Measurements from ENCODE around the gene HIVEP1.

The HIVEP1 gene

GRCh38 chr6:12115492-12115891 is 103.4 kb downstream of the HIVEP1 start:
- no peak for ATAC-seq
- no peak for DNase-seq (ENCODE audit: low spot score in 2 of 2)
- peaks cover 40% of the 10 kb centered on the region for H3K36me3 Mint-ChIP-seq
- H3K4me3 Mint-ChIP-seq = no peak overlapping the region
- no peak overlapping the region for H3K27ac Mint-ChIP-seq
- peaks cover 54% of the 10 kb centered on the region for H3K4me1 Mint-ChIP-seq
- peaks cover 11% of the 10 kb centered on the region for H3K9me3 Mint-ChIP-seq

- H3K36me3 Mint-ChIP-seq = peaks cover 43% of the 10 kb centered on the region
Observed at GRCh38 chr6:12116264-12116800, 104.2 kb downstream of the HIVEP1 start.

GRCh38 chr6:12116978-12117377 is 104.9 kb downstream of the HIVEP1 start:
- Mint-ChIP-seq H3K27ac (no peak overlapping the region), H3K36me3 (peaks cover 50% of the 10 kb centered on the region), H3K4me3 (no peak overlapping the region), H3K9me3 (peaks cover 11% of the 10 kb centered on the region), H3K4me1 (peaks cover 49% of the 10 kb centered on the region)
- DNase-seq (ENCODE audit: low spot score in 2 of 2) = no peak
- no peak for ATAC-seq

More at GRCh38 chr6:12116264-12116800, 104.2 kb downstream of the HIVEP1 start:
- Mint-ChIP-seq H3K4me3 (no peak overlapping the region), H3K27ac (no peak overlapping the region), H3K4me1 (peaks cover 49% of the 10 kb centered on the region), H3K9me3 (peaks cover 11% of the 10 kb centered on the region)
- ATAC-seq = no peak
- DNase-seq (ENCODE audit: low spot score in 2 of 2) = no peak

- Mint-ChIP-seq H3K36me3 (peaks cover 56% of the 10 kb centered on the region), H3K4me3 (peak overlapping the region; percentile 5), H3K27ac (peak overlapping the region; percentile 35), H3K4me1 (peaks cover 37% of the 10 kb centered on the region), H3K9me3 (peaks cover 11% of the 10 kb centered on the region)
- ATAC-seq (no peak), DNase-seq (ENCODE audit: low spot score in 2 of 2) (no peak)
Observed at GRCh38 chr6:12118607-12119006, 106.5 kb downstream of the HIVEP1 start.

DNA sequence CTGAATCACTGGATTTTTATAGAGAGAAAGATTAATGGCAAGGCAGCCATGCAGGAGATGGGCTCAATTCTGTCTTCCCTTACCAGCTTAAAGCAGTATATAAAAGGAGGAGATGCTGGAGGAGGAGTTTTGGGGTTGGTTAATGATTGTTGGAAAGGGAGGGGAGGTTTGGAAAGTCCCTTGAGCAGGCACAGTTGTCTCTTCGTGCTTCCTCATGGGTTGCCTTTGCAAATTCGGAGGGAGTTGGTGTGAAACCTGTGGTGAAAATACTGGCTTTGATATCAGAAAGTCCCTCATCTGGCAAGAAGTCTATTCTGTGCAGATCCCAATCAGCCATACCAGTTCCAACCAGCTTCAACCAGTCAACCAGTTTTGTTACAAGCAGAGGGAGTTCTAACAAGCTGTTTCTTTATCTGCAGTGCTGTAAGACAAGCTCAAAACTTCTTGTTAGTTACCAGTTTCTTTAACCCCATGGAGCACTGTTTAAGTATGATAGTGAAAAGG is 107.0 kb downstream of the HIVEP1 start:
- Mint-ChIP-seq H3K36me3 (peaks cover 60% of the 10 kb centered on the region), H3K27ac (peak overlapping the region; percentile 35), H3K4me3 (peak overlapping the region; percentile 5), H3K9me3 (peaks cover 11% of the 10 kb centered on the region), H3K4me1 (peaks cover 36% of the 10 kb centered on the region)
- ATAC-seq (peak; percentile 82), DNase-seq (ENCODE audit: low spot score in 2 of 2) (peak in 1 of 2 donors; percentile 61)

DNA sequence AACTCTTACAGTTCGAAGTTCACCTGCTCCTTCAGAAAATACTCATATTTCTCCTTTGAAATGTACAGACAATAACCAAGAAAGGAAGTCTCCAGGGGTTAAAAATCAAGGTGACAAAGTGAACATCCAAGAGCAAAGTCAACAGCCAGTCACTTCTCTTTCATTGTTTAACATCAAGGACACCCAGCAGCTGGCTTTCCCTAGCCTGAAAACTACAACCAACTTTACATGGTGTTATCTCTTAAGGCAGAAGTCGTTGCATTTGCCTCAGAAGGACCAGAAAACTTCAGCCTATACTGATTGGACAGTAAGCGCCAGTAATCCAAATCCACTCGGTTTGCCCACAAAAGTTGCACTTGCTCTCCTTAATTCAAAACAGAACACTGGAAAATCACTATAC is 113.3 kb downstream of the HIVEP1 start:
- no peak overlapping the region for H3K27ac Mint-ChIP-seq
- H3K9me3 Mint-ChIP-seq = no peaks in the 10 kb centered on the region
- peaks cover 72% of the 10 kb centered on the region for H3K36me3 Mint-ChIP-seq
- DNase-seq (ENCODE audit: low spot score in 2 of 2) (no peak), ATAC-seq (no peak)
- peaks cover 12% of the 10 kb centered on the region for H3K4me1 Mint-ChIP-seq
- no peak overlapping the region for H3K4me3 Mint-ChIP-seq

GRCh38 chr6:12126051-12126450 is 113.9 kb downstream of the HIVEP1 start:
- H3K4me1 Mint-ChIP-seq = peaks cover 11% of the 10 kb centered on the region
- H3K9me3 Mint-ChIP-seq = no peaks in the 10 kb centered on the region
- peaks cover 72% of the 10 kb centered on the region for H3K36me3 Mint-ChIP-seq
- no peak for ATAC-seq
- no peak overlapping the region for H3K27ac Mint-ChIP-seq
- DNase-seq (ENCODE audit: low spot score in 2 of 2) = no peak
- no peak overlapping the region for H3K4me3 Mint-ChIP-seq

DNA sequence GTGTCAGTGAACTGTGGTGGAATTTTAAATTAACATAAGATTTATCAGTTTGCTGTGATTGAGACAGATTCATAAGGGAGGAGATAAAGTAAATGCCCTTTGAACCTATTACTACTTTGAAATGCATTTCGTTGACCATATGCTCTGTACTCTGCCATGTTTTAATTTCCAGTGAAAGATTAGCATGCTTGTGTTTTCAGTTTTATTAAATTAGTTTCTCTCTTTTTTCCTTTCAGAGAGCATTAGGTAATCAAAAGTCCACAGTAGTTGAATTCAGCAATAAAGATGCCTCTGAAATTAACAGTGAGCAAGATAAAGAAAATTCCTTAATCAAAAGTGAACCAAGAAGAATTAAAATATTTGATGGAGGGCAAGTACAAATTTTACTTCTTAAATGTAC is 117.4 kb downstream of the HIVEP1 start:
- peaks cover 2% of the 10 kb centered on the region for H3K4me1 Mint-ChIP-seq
- DNase-seq (ENCODE audit: low spot score in 2 of 2) = no peak
- peaks cover 67% of the 10 kb centered on the region for H3K36me3 Mint-ChIP-seq
- H3K4me3 Mint-ChIP-seq = no peak overlapping the region
- no peak overlapping the region for H3K27ac Mint-ChIP-seq
- H3K9me3 Mint-ChIP-seq = no peaks in the 10 kb centered on the region
- no peak for ATAC-seq

- Mint-ChIP-seq H3K9me3 (no peaks in the 10 kb centered on the region), H3K4me1 (peaks cover 7% of the 10 kb centered on the region), H3K36me3 (peaks cover 75% of the 10 kb centered on the region), H3K4me3 (no peak overlapping the region), H3K27ac (no peak overlapping the region)
- no peak for DNase-seq (ENCODE audit: low spot score in 2 of 2)
- ATAC-seq = no peak
Observed at GRCh38 chr6:12132351-12133222, 120.5 kb downstream of the HIVEP1 start.

GRCh38 chr6:12134581-12134980 is 122.5 kb downstream of the HIVEP1 start:
- ATAC-seq (no peak), DNase-seq (ENCODE audit: low spot score in 2 of 2) (no peak)
- no peak overlapping the region for H3K4me3 Mint-ChIP-seq
- H3K27ac Mint-ChIP-seq = no peak overlapping the region
- H3K36me3 Mint-ChIP-seq = peaks cover 70% of the 10 kb centered on the region
- H3K9me3 Mint-ChIP-seq = no peaks in the 10 kb centered on the region
- peaks cover 17% of the 10 kb centered on the region for H3K4me1 Mint-ChIP-seq

GRCh38 chr6:12134991-12135390 is 122.9 kb downstream of the HIVEP1 start:
- no peaks in the 10 kb centered on the region for H3K9me3 Mint-ChIP-seq
- ATAC-seq (no peak), DNase-seq (ENCODE audit: low spot score in 2 of 2) (no peak)
- H3K4me3 Mint-ChIP-seq = no peak overlapping the region
- H3K27ac Mint-ChIP-seq = no peak overlapping the region
- peaks cover 70% of the 10 kb centered on the region for H3K36me3 Mint-ChIP-seq
- H3K4me1 Mint-ChIP-seq = peaks cover 17% of the 10 kb centered on the region

- Mint-ChIP-seq H3K27ac (no peak overlapping the region), H3K9me3 (peaks cover 3% of the 10 kb centered on the region), H3K36me3 (peaks cover 66% of the 10 kb centered on the region), H3K4me3 (no peak overlapping the region), H3K4me1 (peaks cover 17% of the 10 kb centered on the region)
- ATAC-seq (no peak), DNase-seq (ENCODE audit: low spot score in 2 of 2) (no peak)
Observed at GRCh38 chr6:12136905-12137304, 124.8 kb downstream of the HIVEP1 start.

- H3K4me1 Mint-ChIP-seq = peaks cover 17% of the 10 kb centered on the region
- DNase-seq (ENCODE audit: low spot score in 2 of 2) (no peak), ATAC-seq (no peak)
- no peak overlapping the region for H3K27ac Mint-ChIP-seq
- H3K4me3 Mint-ChIP-seq = no peak overlapping the region
- peaks cover 8% of the 10 kb centered on the region for H3K9me3 Mint-ChIP-seq
- H3K36me3 Mint-ChIP-seq = peaks cover 62% of the 10 kb centered on the region
Observed at GRCh38 chr6:12137480-12137879, 125.4 kb downstream of the HIVEP1 start.

DNA sequence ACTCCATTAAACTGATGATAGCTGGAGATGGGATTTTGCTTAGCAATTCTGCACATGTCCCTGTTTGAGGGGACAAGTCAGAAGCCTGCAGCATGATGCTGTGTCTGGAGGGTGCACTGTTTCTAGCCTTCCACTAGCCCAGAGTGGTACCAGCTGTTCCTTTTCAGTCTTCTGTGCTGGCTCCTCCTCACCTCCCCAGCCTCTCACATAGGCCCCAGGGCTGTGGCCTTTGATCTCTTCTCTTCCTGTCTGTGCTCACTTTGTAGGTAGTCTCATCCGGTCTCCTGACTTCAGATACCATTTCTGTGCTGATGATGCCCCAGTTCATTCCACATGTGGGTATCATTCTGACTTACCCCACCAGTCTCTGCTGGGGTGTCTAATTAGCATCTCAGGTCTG is 126.3 kb downstream of the HIVEP1 start:
- ATAC-seq = peak; percentile 58
- no peak for DNase-seq (ENCODE audit: low spot score in 2 of 2)
- Mint-ChIP-seq H3K4me1 (peaks cover 17% of the 10 kb centered on the region), H3K27ac (peak overlapping the region; percentile 4), H3K36me3 (peaks cover 63% of the 10 kb centered on the region), H3K9me3 (peaks cover 8% of the 10 kb centered on the region), H3K4me3 (no peak overlapping the region)

GRCh38 chr6:12138936-12139335 is 126.8 kb downstream of the HIVEP1 start:
- peaks cover 8% of the 10 kb centered on the region for H3K9me3 Mint-ChIP-seq
- ATAC-seq = no peak
- H3K4me1 Mint-ChIP-seq = peaks cover 17% of the 10 kb centered on the region
- no peak overlapping the region for H3K4me3 Mint-ChIP-seq
- H3K27ac Mint-ChIP-seq = peak overlapping the region; percentile 4
- peaks cover 66% of the 10 kb centered on the region for H3K36me3 Mint-ChIP-seq
- DNase-seq (ENCODE audit: low spot score in 2 of 2) = no peak
